NCI-H2107 (cell line): ENCODE results near the gene KAZN.

Experiments used
- DNase-seq: peaks from one replicate; lab custom pipeline; 2025; lab: John Stamatoyannopoulos, UW

The KAZN gene

GRCh38 chr1:14614341-14614740 lies 15.9 kb downstream of the KAZN start:
- DNase-seq: no peak

- no peak for DNase-seq
These were observed 17.2 kb downstream of the KAZN start for GRCh38 chr1:14615549-14616218.

GRCh38 chr1:14616632-14617396 lies 18.3 kb downstream of the KAZN start:
- DNase-seq: no peak

DNA sequence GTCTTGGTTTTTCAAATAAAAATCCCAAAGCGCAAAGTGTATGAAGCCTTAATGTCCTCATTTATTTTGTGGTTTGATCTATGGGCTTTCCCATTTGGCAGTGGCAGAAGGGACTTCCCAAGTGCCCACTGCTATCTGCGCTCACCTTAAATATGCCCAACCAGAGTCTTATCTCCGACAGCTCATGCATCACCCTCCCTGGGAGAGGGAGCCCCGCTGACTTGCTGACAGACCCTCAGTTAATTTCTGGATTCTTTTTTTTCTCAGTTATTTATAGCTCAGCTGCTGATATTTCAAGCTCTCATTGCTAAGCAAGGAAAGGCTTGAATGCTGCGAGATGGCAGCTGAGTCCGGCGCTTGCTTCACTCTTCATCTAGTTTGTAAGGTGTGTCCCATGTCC lies 19.3 kb downstream of the KAZN start:
- DNase-seq: no peak

- DNase-seq: no peak
These were observed 22.5 kb downstream of the KAZN start for GRCh38 chr1:14620941-14621340.

GRCh38 chr1:14623090-14623489 lies 24.6 kb downstream of the KAZN start:
- no peak for DNase-seq

- no peak for DNase-seq
These were observed 26.5 kb downstream of the KAZN start for GRCh38 chr1:14624941-14625340.

- DNase-seq: no peak
These were observed 27.1 kb downstream of the KAZN start for GRCh38 chr1:14625572-14625971.

DNA sequence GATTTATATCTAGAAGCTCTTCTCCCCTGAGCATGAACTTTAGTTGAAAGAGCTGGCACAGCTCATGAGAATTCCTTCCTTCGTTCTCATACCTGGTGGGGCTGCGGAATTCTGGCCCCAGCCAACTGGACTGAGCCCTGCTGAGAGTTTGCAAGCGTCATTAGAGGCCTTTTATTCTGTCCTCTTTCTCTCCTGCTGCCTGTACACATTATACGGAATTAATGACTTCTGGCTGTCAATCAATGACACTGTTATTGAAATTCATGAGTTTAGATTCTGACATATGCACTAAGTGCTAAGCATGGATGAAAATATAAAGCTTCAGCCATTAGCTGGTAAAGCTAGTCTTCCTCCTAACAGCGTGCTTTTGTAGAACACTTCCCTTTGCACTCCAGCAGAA lies 27.5 kb downstream of the KAZN start:
- no peak for DNase-seq

DNA sequence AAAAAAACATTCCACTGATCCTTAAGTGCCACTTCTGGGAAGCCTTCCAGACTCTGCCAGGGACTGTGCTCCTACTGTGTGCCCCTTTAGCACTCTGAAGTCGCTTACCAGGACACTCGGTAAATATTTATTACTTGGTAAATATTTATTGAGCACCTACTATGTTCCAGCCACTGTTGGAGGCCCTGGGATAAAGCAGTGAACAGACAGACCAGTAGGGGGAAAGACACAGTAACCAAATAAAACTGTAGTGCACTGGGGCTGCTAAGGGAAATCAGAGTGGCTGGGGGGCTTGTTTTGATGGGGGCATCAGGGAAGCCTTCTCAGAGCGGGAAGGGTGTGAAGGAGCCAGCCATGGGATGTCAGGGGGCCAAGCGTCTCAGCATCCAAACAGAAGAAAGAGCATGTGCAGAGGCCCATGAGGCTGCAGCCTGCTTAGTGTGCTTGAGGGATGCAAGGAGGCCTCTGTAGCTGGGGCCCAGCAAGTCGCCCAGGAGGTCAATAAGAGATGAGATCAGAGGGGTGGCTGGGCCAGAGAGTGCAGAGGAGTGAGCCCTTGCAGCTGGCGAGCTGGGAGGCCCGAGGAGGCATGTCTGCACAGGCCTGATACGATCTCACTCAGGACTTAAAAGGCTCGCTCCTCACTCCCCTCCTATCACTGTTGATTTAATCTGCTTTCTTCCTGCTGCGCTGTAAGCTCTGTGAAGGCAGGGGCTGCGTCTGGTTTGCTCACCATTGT lies 28.6 kb downstream of the KAZN start:
- DNase-seq: no peak

DNA sequence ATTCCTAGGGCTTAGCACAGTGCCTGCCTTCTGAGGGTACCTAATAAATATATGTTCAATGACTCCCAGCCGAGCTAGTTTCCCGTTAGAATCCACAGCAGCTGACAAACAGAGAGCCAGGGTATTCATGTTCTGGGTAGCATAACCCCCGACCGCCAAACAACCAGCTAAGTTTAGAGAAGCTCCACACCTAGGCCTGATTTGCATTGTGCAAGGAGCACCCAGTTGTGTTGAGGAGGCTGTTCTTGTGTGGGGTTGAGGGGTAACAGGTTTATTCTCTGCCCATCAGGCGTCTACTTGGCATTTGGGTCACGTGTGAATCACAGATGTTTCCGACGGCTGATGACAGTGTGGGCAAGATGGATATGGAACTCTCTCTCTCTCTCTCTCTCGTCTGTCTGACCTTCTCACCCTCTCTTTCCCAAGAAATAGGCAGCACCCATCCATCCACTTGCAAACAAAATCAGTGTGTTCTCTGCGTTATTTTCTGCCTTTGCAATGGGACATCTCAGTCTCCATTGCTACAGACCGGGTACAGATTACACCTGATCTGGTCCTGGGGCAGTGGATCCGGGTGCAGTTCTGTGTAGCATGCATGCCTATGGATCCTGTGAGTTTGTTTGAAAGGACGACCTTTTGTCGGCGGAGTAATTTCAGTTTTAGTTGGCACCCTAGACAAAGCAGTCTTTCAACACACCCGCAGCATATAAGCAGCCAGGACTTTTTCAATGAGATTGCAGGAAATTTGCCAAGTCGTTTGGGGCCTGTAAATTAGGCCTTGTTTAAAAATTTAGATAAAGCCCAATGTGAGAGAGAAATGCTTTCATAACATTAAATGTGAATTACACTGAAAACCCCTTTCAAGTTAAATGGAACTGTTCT lies 29.4 kb downstream of the KAZN start:
- DNase-seq: no peak

GRCh38 chr1:14629363-14630014 lies 31.0 kb downstream of the KAZN start:
- DNase-seq: no peak

- DNase-seq: no peak
These were observed 32.5 kb downstream of the KAZN start for GRCh38 chr1:14630986-14631385.

DNA sequence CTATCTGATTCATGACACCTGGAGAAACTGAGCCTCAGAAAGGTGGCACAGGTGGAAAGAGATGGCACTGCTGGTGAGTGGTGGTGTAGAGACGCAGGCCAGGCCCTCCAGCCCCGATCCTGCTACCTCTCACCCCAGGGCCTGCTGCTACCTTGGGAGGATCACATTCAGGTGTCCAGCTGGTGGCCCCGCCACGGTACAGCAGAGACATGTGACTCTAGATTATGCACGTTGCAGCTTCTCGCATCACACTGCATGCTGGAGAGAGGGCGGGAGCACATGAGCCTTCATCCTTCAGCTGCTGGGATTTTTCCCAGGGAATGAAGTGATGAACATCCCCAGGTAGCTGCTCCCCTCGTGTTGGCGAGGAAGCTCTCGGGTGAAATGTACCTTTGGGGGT lies 32.9 kb downstream of the KAZN start:
- DNase-seq: no peak

- DNase-seq: no peak
These were observed 36.0 kb downstream of the KAZN start for GRCh38 chr1:14634486-14634885.

- no peak for DNase-seq
These were observed 36.9 kb downstream of the KAZN start for GRCh38 chr1:14635421-14635820.

DNA sequence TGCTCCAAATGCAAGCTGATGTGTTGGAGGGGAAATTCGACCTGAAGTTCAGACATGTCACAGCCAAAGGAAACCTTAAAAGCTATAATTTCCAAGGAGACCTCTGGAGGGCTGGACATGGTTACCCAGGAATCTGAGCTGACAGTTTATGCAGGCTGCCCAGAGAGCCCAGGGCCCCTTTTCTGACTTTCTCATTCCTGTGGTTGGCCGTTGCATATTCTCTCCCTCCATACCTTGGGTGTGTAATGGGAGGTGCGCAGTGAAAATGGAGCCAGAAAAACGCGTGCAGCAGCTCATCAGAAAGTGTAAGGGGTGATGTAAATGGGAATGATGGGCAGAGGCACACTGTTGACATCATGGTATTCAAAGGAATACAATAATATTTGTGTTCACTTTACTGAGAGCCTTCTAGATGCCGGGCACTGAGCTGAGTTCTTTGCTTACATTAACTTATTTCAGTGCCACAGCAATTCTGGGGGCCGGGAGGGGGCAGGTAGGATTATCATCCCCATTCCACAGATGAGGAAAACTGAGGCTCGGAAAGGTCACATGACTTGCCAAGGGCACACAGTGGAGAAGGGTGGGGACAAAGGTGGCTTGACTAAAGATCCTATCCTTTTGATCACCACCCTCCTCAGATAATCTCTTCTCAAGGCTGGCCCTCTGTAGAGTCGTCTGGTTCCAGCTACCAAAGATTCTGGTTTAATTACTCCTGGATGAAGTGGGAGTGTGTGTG lies 38.6 kb downstream of the KAZN start:
- DNase-seq: no peak

DNA sequence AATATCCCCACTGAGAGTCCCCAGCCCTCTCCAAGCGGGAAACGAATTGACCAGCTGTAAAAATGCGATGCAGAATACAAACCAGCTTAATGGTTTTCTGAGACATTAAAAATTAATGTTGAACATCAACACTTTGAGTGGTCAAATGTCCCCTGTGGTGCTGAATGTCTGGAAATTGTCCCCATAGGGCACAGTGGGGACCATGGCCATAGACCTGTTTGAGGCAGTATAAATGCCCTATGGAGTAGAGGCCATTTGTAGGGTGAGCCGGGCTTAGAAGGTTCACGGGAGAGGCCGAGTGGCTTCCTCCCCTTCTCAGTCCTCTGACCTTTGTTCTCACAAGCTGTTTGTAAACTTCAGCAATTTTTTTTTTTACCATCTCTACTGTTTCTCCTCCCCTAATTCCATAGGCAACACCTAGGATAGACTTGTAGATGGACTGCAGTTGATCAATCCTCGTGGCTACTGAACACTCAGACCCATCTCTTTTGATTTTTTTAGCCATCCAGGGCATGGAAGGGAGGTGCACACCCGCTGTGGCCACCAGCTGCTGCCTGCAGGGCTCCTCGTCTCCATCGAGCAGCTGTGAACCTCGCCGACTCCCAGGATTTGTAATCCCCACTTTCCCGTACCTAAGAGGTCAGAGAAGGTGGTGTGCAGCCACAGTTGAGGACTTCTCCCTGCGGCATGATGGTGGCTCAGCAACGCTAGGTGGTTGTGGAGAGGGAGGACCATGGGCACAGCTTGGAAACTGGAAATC lies 41.0 kb downstream of the KAZN start:
- DNase-seq: no peak

GRCh38 chr1:14642712-14643111 lies 44.2 kb downstream of the KAZN start:
- no peak for DNase-seq

- no peak for DNase-seq
These were observed 48.5 kb downstream of the KAZN start for GRCh38 chr1:14646973-14647372.
